ENCODE results near the gene MED9. TPM values are rescaled to one million over a fixed set of nuclear protein-coding genes. Genes with fewer than 3 reads are reported as not detected.

The MED9 gene
- total and polyA plus RNA-seq, 4 donors: 6.4 to 12.5 (median 8.8) TPM

GRCh38 chr17:17437893-17438292 lies 38.9 kb upstream of the MED9 start:
- H3K4me3 ChIP-seq (ENCODE audit: low read depth in 1 of 3, low read length in 3 of 3): no peak overlapping the region
- H3K9me3 ChIP-seq (ENCODE audit: control insufficient read depth in 4 of 4, low read length in 3 of 4): no peaks in the 10 kb centered on the region
- no peak for TF ChIP-seq MAX (IDR thresholded peaks at IDR 0.05)
- no peak for TF ChIP-seq NR2F2 (IDR thresholded peaks at IDR 0.05)
- peaks cover 0 to 6% (median 5%) of the 10 kb centered on the region in 4 donors for H3K4me1 ChIP-seq (ENCODE audit: control insufficient read depth in 4 of 4, insufficient read depth in 4 of 4, low read length in 3 of 4)
- H3K36me3 ChIP-seq (ENCODE audit: control insufficient read depth in 4 of 4, insufficient read depth in 3 of 4, low read depth in 1 of 4, low read length in 3 of 4): no peaks in the 10 kb centered on the region
- H3K9ac ChIP-seq (ENCODE audit: low read depth in 1 of 2, low read length in 2 of 2): no peak overlapping the region
- no peak overlapping the region for H3K27ac ChIP-seq (ENCODE audit: low read depth in 1 of 2, low read length in 2 of 2)
- 93% methylated on average over 3 of the region's 3 CpGs for WGBS
- DNase-seq (ENCODE audit: low spot score): no peak
- no peaks in the 10 kb centered on the region for H3K27me3 ChIP-seq (ENCODE audit: control insufficient read depth in 4 of 4, insufficient read depth in 4 of 4, low read length in 3 of 4)

GRCh38 chr17:17440010-17440843 lies 36.6 kb upstream of the MED9 start:
- no peak overlapping the region for H3K4me3 ChIP-seq (ENCODE audit: low read depth in 1 of 3, low read length in 3 of 3)
- no peak overlapping the region for H3K9ac ChIP-seq (ENCODE audit: low read depth in 1 of 2, low read length in 2 of 2)
- H3K27me3 ChIP-seq (ENCODE audit: control insufficient read depth in 4 of 4, insufficient read depth in 4 of 4, low read length in 3 of 4): no peaks in the 10 kb centered on the region
- no peak overlapping the region for H3K27ac ChIP-seq (ENCODE audit: low read depth in 1 of 2, low read length in 2 of 2)
- DNase-seq (ENCODE audit: low spot score): peak; percentile 88
- peak; percentile 63 for TF ChIP-seq CTCF (IDR thresholded peaks at IDR 0.05; ENCODE audit: low read depth, low read length, missing input control)
- peak; percentile 54 to 75 for TF ChIP-seq RAD21 (IDR thresholded peaks at IDR 0.05)
- no peak for TF ChIP-seq TAF1 (conservative IDR thresholded peaks at IDR 0.05)
- TF ChIP-seq YY1 (IDR thresholded peaks at IDR 0.05): peak; percentile 16
- H3K9me3 ChIP-seq (ENCODE audit: control insufficient read depth in 4 of 4, low read length in 3 of 4): no peaks in the 10 kb centered on the region
- H3K4me1 ChIP-seq (ENCODE audit: control insufficient read depth in 4 of 4, insufficient read depth in 4 of 4, low read length in 3 of 4): peaks cover 0 to 11% (median 9%) of the 10 kb centered on the region in 4 donors
- 61% methylated on average over 11 of the region's 11 CpGs for WGBS
- H3K36me3 ChIP-seq (ENCODE audit: control insufficient read depth in 4 of 4, insufficient read depth in 3 of 4, low read depth in 1 of 4, low read length in 3 of 4): no peaks in the 10 kb centered on the region

GRCh38 chr17:17440938-17441675 lies 35.7 kb upstream of the MED9 start:
- Histone ChIP-seq H3K27ac (ENCODE audit: low read depth in 1 of 2, low read length in 2 of 2) (no peak overlapping the region), H3K9me3 (ENCODE audit: control insufficient read depth in 4 of 4, low read length in 3 of 4) (no peaks in the 10 kb centered on the region), H3K27me3 (ENCODE audit: control insufficient read depth in 4 of 4, insufficient read depth in 4 of 4, low read length in 3 of 4) (no peaks in the 10 kb centered on the region), H3K9ac (ENCODE audit: low read depth in 1 of 2, low read length in 2 of 2) (no peak overlapping the region), H3K4me1 (ENCODE audit: control insufficient read depth in 4 of 4, insufficient read depth in 4 of 4, low read length in 3 of 4) (peaks cover 4 to 19% (median 12%) of the 10 kb centered on the region in 4 donors), H3K36me3 (ENCODE audit: control insufficient read depth in 4 of 4, insufficient read depth in 3 of 4, low read depth in 1 of 4, low read length in 3 of 4) (no peaks in the 10 kb centered on the region), H3K4me3 (ENCODE audit: low read depth in 1 of 3, low read length in 3 of 3) (no peak overlapping the region)
- WGBS: 97% methylated on average over 11 of the region's 11 CpGs
- TF ChIP-seq MAX (IDR thresholded peaks at IDR 0.05) (no peak), RAD21 (IDR thresholded peaks at IDR 0.05) (no peak), YY1 (IDR thresholded peaks at IDR 0.05) (no peak), REST (IDR thresholded peaks at IDR 0.05) (no peak), SP1 (IDR thresholded peaks at IDR 0.05) (no peak), CTCF (IDR thresholded peaks at IDR 0.05; ENCODE audit: low read depth, low read length, missing input control) (no peak), FOXA2 (IDR thresholded peaks at IDR 0.05) (no peak), NR2F2 (IDR thresholded peaks at IDR 0.05) (no peak)
- no peak for DNase-seq (ENCODE audit: low spot score)

All from liver (tissue), 9 donors.